A549 (cell line): ENCODE measurements around the gene ACVRL1. TPM values are rescaled to one million over a fixed set of nuclear protein-coding genes. Genes with fewer than 3 reads are reported as not detected.

Source experiments
- ATAC-seq, 2 experiments: fragments of 200-7000 bp in 1 of 2; fragments of >200 bp in 1 of 2; cut with Nextera tagmentation in 1 of 2; cut with Tn5 transposase in 1 of 2; 3 replicates each; pipeline versions ENCODE4 v1.8.0 to v1.9.1; 2018 to 2020; ENCODE audit warnings: mild to moderate bottlenecking in 1 of 2, moderate library complexity in 1 of 2
- CTCF ChIA-PET: fragments of 300-600 bp; sonication (Branson Sonifier 250); formaldehyde crosslinking; extraction: SDS; loops from one replicate; lab custom pipeline; 2021; ENCODE audit warnings: antibody characterized with exemption, inconsistent platforms; lab: Yijun Ruan, JAX
- POLR2A ChIA-PET: fragments of 350-600 bp; formaldehyde crosslinking; extraction: SDS; loops from one replicate; lab custom pipeline; 2021; ENCODE audit warnings: antibody characterized with exemption, inconsistent platforms; lab: Yijun Ruan, JAX
- DNase-seq, 2 experiments: peaks; one replicate each; pipeline versions ENCODE4 v3.0.0 to v3.0.0-alpha.2; 2011 to 2016; ENCODE audit warnings: low read depth in 1 of 2, low spot score in 1 of 2
- FAIRE-seq: peaks from 2 replicates; lab custom pipeline; 2011; peaks lifted over from hg19 to GRCh38; lab: Jason Lieb, UNC
- H3K27ac ChIP-seq, 2 experiments: fragments of >200 bp; sonication (Bioruptor Twin); formaldehyde crosslinking; 3 replicates each; pipeline ENCODE4 v1.5.1; 2016 to 2017
- H3K4me1 ChIP-seq: fragments of >200 bp; sonication (Bioruptor Twin); formaldehyde crosslinking; 3 replicates; pipeline ENCODE4 v1.6.1; 2016
- H3K4me2 ChIP-seq: fragments of >200 bp; sonication (Bioruptor Twin); formaldehyde crosslinking; 3 replicates; pipeline ENCODE4 v1.6.1; 2016
- H3K4me3 ChIP-seq: fragments of >200 bp; sonication (Bioruptor Twin); formaldehyde crosslinking; 3 replicates; pipeline ENCODE4 v1.5.1; 2016
- H3K9me3 ChIP-seq: fragments of >200 bp; sonication (Bioruptor Twin); formaldehyde crosslinking; 3 replicates; pipeline ENCODE4 v1.6.1; 2016
- BCL3 ChIP-seq: fragments of >200 bp; sonication (Bioruptor Twin); formaldehyde crosslinking; IDR thresholded peaks from 3 replicates; pipeline ENCODE4 v1.6.1; 2016
- BHLHE40 ChIP-seq: IDR thresholded peaks from 2 replicates; pipeline ENCODE4 v1.6.1; 2012; ENCODE audit warnings: low read depth, low read length, inconsistent platforms
- CBX2 ChIP-seq: fragments of 200-600 bp; sonication (generic); IDR thresholded peaks from 2 replicates; pipeline ENCODE4 v1.6.1; 2016; ENCODE audit warnings: low read depth, mild to moderate bottlenecking, borderline replicate concordance
- CHD2 ChIP-seq: fragments of 150-350 bp; IDR thresholded peaks from 2 replicates; pipeline ENCODE4 v1.6.1; 2014; ENCODE audit warnings: low read length; ENCODE audit not compliant: partially characterized antibody
- EHF ChIP-seq: fragments of 250-450 bp; sonication (Bioruptor Pico); IDR thresholded peaks from 2 replicates; pipeline ENCODE4 v1.5.0; 2020; ENCODE audit warnings: mild to moderate bottlenecking
- EHMT2 ChIP-seq: fragments of 200-600 bp; sonication (generic); IDR thresholded peaks from 2 replicates; pipeline ENCODE4 v1.6.1; 2016; ENCODE audit warnings: antibody characterized with exemption, low read depth, mild to moderate bottlenecking, moderate library complexity
- ELK1 ChIP-seq: fragments of 150-350 bp; IDR thresholded peaks from 2 replicates; pipeline ENCODE4 v1.6.1; 2014; ENCODE audit warnings: low read depth, mild to moderate bottlenecking, low read length
- EP300 ChIP-seq, 2 experiments: fragments of >200 bp; sonication (Bioruptor Twin); formaldehyde crosslinking; IDR thresholded peaks; 2 replicates in 1 of 2; 3 replicates in 1 of 2; pipeline ENCODE4 v1.6.1; 2016 to 2017
- ESRRA ChIP-seq: fragments of 150-350 bp; IDR thresholded peaks from 2 replicates; pipeline ENCODE4 v1.6.1; 2014; ENCODE audit warnings: mild to moderate bottlenecking, low read length, borderline replicate concordance
- FOSB ChIP-seq: fragments of 250-450 bp; sonication (Bioruptor Pico); IDR thresholded peaks from 2 replicates; pipeline ENCODE4 v1.5.0; 2020; ENCODE audit warnings: mild to moderate bottlenecking, moderate library complexity
- FOSL2 ChIP-seq, 2 experiments: fragments of 450-650 bp in 1 of 2; fragments of >200 bp in 1 of 2; sonication (Bioruptor Twin) in 1 of 2; formaldehyde crosslinking; IDR thresholded peaks; 2 replicates each; pipeline versions ENCODE4 v1.5.0 to v1.6.1; 2016 to 2020; ENCODE audit warnings: mild to moderate bottlenecking in 1 of 2, moderate library complexity in 1 of 2
- FOXS1 ChIP-seq: fragments of 250-450 bp; sonication (Bioruptor Pico); IDR thresholded peaks from 2 replicates; pipeline ENCODE4 v1.5.0; 2020; ENCODE audit warnings: mild to moderate bottlenecking, moderate library complexity
- HES2 ChIP-seq: fragments of >200 bp; sonication (Bioruptor Twin); formaldehyde crosslinking; IDR thresholded peaks from 2 replicates; pipeline ENCODE4 v1.6.1; 2016
- HOXB5 ChIP-seq: fragments of 250-450 bp; sonication (Bioruptor Pico); IDR thresholded peaks from 2 replicates; pipeline ENCODE4 v1.5.0; 2020; ENCODE audit warnings: mild to moderate bottlenecking, moderate library complexity
- KDM1A ChIP-seq: fragments of 200-600 bp; sonication (generic); IDR thresholded peaks from 2 replicates; pipeline ENCODE4 v1.6.1; 2016; ENCODE audit warnings: low read depth, mild to moderate bottlenecking
- KDM5A ChIP-seq: fragments of 200-600 bp; sonication (generic); IDR thresholded peaks from 2 replicates; pipeline ENCODE4 v1.6.1; 2016; ENCODE audit warnings: antibody characterized with exemption, mild to moderate bottlenecking
- MAFK ChIP-seq: fragments of 450-650 bp; IDR thresholded peaks from 2 replicates; pipeline ENCODE4 v1.6.1; 2014; ENCODE audit not compliant: partially characterized antibody
- MAX ChIP-seq: IDR thresholded peaks from 2 replicates; pipeline ENCODE4 v1.6.1; 2012
- MAZ ChIP-seq: fragments of 150-350 bp; IDR thresholded peaks from 2 replicates; pipeline ENCODE4 v1.6.1; 2014; ENCODE audit warnings: antibody characterized with exemption, low read depth, low read length, borderline replicate concordance
- NR3C1 ChIP-seq: fragments of >200 bp; sonication (Bioruptor Twin); formaldehyde crosslinking; IDR thresholded peaks from 3 replicates; pipeline ENCODE4 v1.6.1; 2017
- PHF8 ChIP-seq: fragments of 200-600 bp; sonication (generic); IDR thresholded peaks from 2 replicates; pipeline ENCODE4 v1.6.1; 2016; ENCODE audit warnings: low read depth, mild to moderate bottlenecking, antibody characterized with exemption, moderate library complexity, borderline replicate concordance
- POLR2A ChIP-seq: IDR thresholded peaks from 2 replicates; pipeline ENCODE4 v1.6.1; 2012; ENCODE audit warnings: mild to moderate bottlenecking, low read length
- RCOR1 ChIP-seq: fragments of 150-350 bp; IDR thresholded peaks from 2 replicates; pipeline ENCODE4 v1.6.1; 2014; ENCODE audit warnings: antibody characterized with exemption, low read length, low read depth
- RFX5 ChIP-seq: fragments of 450-650 bp; IDR thresholded peaks from 2 replicates; pipeline ENCODE4 v1.7.1; 2014; ENCODE audit warnings: antibody characterized with exemption, mild to moderate bottlenecking, moderate library complexity
- SREBF2 ChIP-seq: fragments of 450-650 bp; IDR thresholded peaks from 2 replicates; pipeline ENCODE4 v1.6.1; 2014; ENCODE audit warnings: mild to moderate bottlenecking, moderate library complexity
- ZFP36 ChIP-seq: fragments of 450-650 bp; IDR thresholded peaks from 2 replicates; pipeline ENCODE4 v1.6.1; 2014; ENCODE audit warnings: borderline replicate concordance; ENCODE audit not compliant: partially characterized antibody
- WGBS: methylation state at CpG from one replicate; pipeline ENCODE4 v1.1.6; 2017; ENCODE audit errors: missing lambda C conversion rate; 5-methylcytosine and 5-hydroxymethylcytosine counted together
- polyA plus RNA-seq, 4 experiments: library from polyadenylated mRNA; depleted of rRNA in 3 of 4; stranded (reverse); fragments of >200 nt; fragmentation: RNase III in 1 of 4; extraction: RNeasy Plus Mini Kit Qiagen cat#74134 plus additional on column Dnase treatment in 1 of 4; gene quantifications; 2 replicates in 3 of 4; 3 replicates in 1 of 4; pipeline ENCODE4 v1.2.3, GENCODE V29; 2011 to 2017

Gene ACVRL1
- polyA plus RNA-seq, 2 of the 4 experiments (the other 2 are of a cell fraction): 0.03 TPM; not detected in 1

- Histone ChIP-seq H3K4me1 (no peaks in the 10 kb centered on the region), H3K27ac (no peak overlapping the region), H3K4me2 (no peak overlapping the region), H3K9me3 (peaks cover 15% of the 10 kb centered on the region), H3K4me3 (no peak overlapping the region)
- WGBS: 74% methylated on average over 7 of the region's 7 CpGs
- TF ChIP-seq EHMT2 (no peak), RCOR1 (no peak), SREBF2 (no peak), FOXS1 (CRISPR knock-in tag) (no peak), ZFP36 (no peak), EHF (CRISPR knock-in tag) (no peak), NR3C1 (no peak), EP300 (IDR thresholded peaks at IDR 0.05) (no peak), FOSL2 (IDR thresholded peaks at IDR 0.05) (no peak), FOSL2 (CRISPR knock-in tag; IDR thresholded peaks at IDR 0.05) (no peak), HOXB5 (CRISPR knock-in tag) (no peak), KDM5A (no peak), PHF8 (no peak), ESRRA (no peak), HES2 (no peak), RFX5 (no peak), MAFK (no peak), BHLHE40 (no peak), MAX (no peak), CHD2 (no peak)
- DNase-seq: no peak
- ATAC-seq: no peak
- CTCF ChIA-PET: interaction anchor here (1.0 kb wide), 1 partner anchor 20 kb away, joined by 3 read pairs; no protein-coding TSS in a partner anchor
- POLR2A ChIA-PET: no interaction called here
- FAIRE-seq: no peak
These were observed 34.8 kb downstream of the ACVRL1 start for GRCh38 chr12:51942056-51942455.

- ChIA-PET CTCF (interaction anchor here (0.6 kb wide), 1 partner anchor 50 kb away, joined by 3 read pairs; no protein-coding TSS in a partner anchor), POLR2A (no interaction called here)
- WGBS: 53% methylated on average over 6 of the region's 6 CpGs
- Histone ChIP-seq H3K27ac (no peak overlapping the region), H3K9me3 (peaks cover 15% of the 10 kb centered on the region), H3K4me2 (no peak overlapping the region), H3K4me3 (no peak overlapping the region), H3K4me1 (no peaks in the 10 kb centered on the region)
- FAIRE-seq (no peak), DNase-seq (no peak), ATAC-seq (no peak)
- no peak for TF ChIP-seq MAZ
- TF ChIP-seq POLR2A: no peak
- TF ChIP-seq EHF (CRISPR knock-in tag): no peak
- no peak for TF ChIP-seq BCL3
- no peak for TF ChIP-seq ELK1
- no peak for TF ChIP-seq MAX
- no peak for TF ChIP-seq SREBF2
- TF ChIP-seq FOSB: no peak
- TF ChIP-seq CBX2: no peak
- no peak for TF ChIP-seq EP300 (IDR thresholded peaks at IDR 0.05)
- no peak for TF ChIP-seq KDM1A
These were observed 35.2 kb downstream of the ACVRL1 start for GRCh38 chr12:51942501-51943000.
